Measurements from ENCODE around the gene NRG3.

NRG3 gene

DNA sequence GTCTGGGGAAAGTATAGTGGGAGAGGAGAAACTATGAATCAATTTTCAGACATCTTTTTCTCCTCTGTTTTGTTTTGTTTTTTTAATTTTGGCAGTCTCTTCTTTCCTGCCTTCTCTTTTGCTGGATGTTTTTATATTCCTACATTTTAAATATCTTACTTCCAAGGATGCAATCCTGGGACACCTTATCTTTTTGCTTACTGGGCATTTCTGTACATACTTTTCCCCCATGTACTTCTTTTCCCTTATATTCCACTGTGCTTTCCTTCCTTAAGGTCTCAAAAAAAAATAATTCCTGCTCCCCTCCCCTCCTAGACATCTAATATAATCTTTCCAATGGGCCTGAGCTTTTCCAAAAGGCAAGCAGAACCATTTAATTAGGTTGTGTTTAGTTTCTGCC, 701.1 kb downstream of the NRG3 start:
- H3K27ac ChIP-seq (ENCODE audit: low read depth, low read length) = no peak overlapping the region
- H3K9me3 ChIP-seq (ENCODE audit: control insufficient read depth in 1 of 2, low read length in 2 of 2) = peaks cover 0 to 4% of the 10 kb centered on the region in 2 donors
- H3K36me3 ChIP-seq (ENCODE audit: control insufficient read depth in 1 of 2, insufficient read depth in 2 of 2, low read length in 2 of 2) = no peaks in the 10 kb centered on the region
- no peaks in the 10 kb centered on the region for H3K4me1 ChIP-seq (ENCODE audit: control insufficient read depth in 1 of 2, insufficient read depth in 2 of 2, low read length in 2 of 2)
- H3K9ac ChIP-seq (ENCODE audit: low read depth in 1 of 2, low read length in 2 of 2) = no peak overlapping the region
- no peak overlapping the region for H3K4me3 ChIP-seq (ENCODE audit: low read depth in 1 of 2, low read length in 2 of 2)
- no peaks in the 10 kb centered on the region for H3K27me3 ChIP-seq (ENCODE audit: control insufficient read depth in 1 of 2, insufficient read depth in 2 of 2, low read length in 2 of 2)

DNA sequence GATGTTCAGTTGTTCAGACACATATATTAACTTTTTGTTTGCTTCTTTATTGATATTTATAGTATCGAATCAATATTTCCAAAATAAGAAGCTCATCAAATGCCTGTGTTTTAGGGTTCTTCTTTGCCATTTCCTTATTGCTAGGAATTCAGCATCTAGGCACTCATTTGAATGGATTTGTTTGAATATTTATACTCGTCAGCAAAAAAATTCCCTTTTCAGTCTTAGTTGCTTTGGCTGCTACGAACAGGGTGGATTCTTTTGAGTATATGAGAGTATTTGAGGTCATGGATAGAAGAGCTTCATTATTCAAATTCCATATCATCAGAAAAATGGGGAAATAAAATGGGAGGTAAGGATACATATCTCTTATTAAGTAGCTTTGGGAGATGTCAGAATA, 706.9 kb downstream of the NRG3 start:
- Histone ChIP-seq H3K36me3 (ENCODE audit: control insufficient read depth in 1 of 2, insufficient read depth in 2 of 2, low read length in 2 of 2) (no peaks in the 10 kb centered on the region), H3K27me3 (ENCODE audit: control insufficient read depth in 1 of 2, insufficient read depth in 2 of 2, low read length in 2 of 2) (no peaks in the 10 kb centered on the region), H3K9ac (ENCODE audit: low read depth in 1 of 2, low read length in 2 of 2) (no peak overlapping the region), H3K27ac (ENCODE audit: low read depth, low read length) (no peak overlapping the region), H3K4me1 (ENCODE audit: control insufficient read depth in 1 of 2, insufficient read depth in 2 of 2, low read length in 2 of 2) (no peaks in the 10 kb centered on the region), H3K4me3 (ENCODE audit: low read depth in 1 of 2, low read length in 2 of 2) (no peak overlapping the region), H3K9me3 (ENCODE audit: control insufficient read depth in 1 of 2, low read length in 2 of 2) (peaks cover 0 to 3% of the 10 kb centered on the region in 2 donors)

- no peaks in the 10 kb centered on the region for H3K36me3 ChIP-seq (ENCODE audit: control insufficient read depth in 1 of 2, insufficient read depth in 2 of 2, low read length in 2 of 2)
- no peaks in the 10 kb centered on the region for H3K4me1 ChIP-seq (ENCODE audit: control insufficient read depth in 1 of 2, insufficient read depth in 2 of 2, low read length in 2 of 2)
- no peak overlapping the region for H3K4me3 ChIP-seq (ENCODE audit: low read depth in 1 of 2, low read length in 2 of 2)
- no peak overlapping the region for H3K27ac ChIP-seq (ENCODE audit: low read depth, low read length)
- H3K27me3 ChIP-seq (ENCODE audit: control insufficient read depth in 1 of 2, insufficient read depth in 2 of 2, low read length in 2 of 2) = no peaks in the 10 kb centered on the region
- no peak overlapping the region for H3K9ac ChIP-seq (ENCODE audit: low read depth in 1 of 2, low read length in 2 of 2)
- H3K9me3 ChIP-seq (ENCODE audit: control insufficient read depth in 1 of 2, low read length in 2 of 2) = no peaks in the 10 kb centered on the region
Observed at GRCh38 chr10:82591421-82591820, 716.4 kb downstream of the NRG3 start.

DNA sequence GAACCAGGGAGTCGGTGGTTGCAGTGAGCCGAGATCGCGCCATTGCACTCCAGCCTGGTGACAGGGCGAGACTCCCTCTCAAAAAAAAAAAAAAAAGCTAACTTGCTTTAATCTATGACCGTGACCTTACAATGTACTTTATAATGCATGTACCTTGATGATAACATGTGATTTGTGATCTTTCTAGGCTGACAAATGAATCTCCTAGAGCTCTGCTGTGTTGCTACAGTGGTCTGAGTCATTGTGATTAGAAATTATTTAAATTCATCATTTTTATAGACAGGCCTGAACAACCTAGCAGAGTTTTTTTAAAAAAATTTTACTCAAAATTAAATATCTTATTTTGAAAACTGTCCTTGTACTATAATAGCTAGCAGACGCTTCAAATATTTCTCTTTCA, 722.8 kb downstream of the NRG3 start:
- Histone ChIP-seq H3K27me3 (ENCODE audit: control insufficient read depth in 1 of 2, insufficient read depth in 2 of 2, low read length in 2 of 2) (no peaks in the 10 kb centered on the region), H3K36me3 (ENCODE audit: control insufficient read depth in 1 of 2, insufficient read depth in 2 of 2, low read length in 2 of 2) (no peaks in the 10 kb centered on the region), H3K4me3 (ENCODE audit: low read depth in 1 of 2, low read length in 2 of 2) (no peak overlapping the region), H3K27ac (ENCODE audit: low read depth, low read length) (no peak overlapping the region), H3K9ac (ENCODE audit: low read depth in 1 of 2, low read length in 2 of 2) (no peak overlapping the region), H3K9me3 (ENCODE audit: control insufficient read depth in 1 of 2, low read length in 2 of 2) (no peaks in the 10 kb centered on the region), H3K4me1 (ENCODE audit: control insufficient read depth in 1 of 2, insufficient read depth in 2 of 2, low read length in 2 of 2) (no peaks in the 10 kb centered on the region)

- no peaks in the 10 kb centered on the region for H3K4me1 ChIP-seq (ENCODE audit: control insufficient read depth in 1 of 2, insufficient read depth in 2 of 2, low read length in 2 of 2)
- no peaks in the 10 kb centered on the region for H3K27me3 ChIP-seq (ENCODE audit: control insufficient read depth in 1 of 2, insufficient read depth in 2 of 2, low read length in 2 of 2)
- H3K27ac ChIP-seq (ENCODE audit: low read depth, low read length) = no peak overlapping the region
- no peak overlapping the region for H3K9ac ChIP-seq (ENCODE audit: low read depth in 1 of 2, low read length in 2 of 2)
- H3K9me3 ChIP-seq (ENCODE audit: control insufficient read depth in 1 of 2, low read length in 2 of 2) = peaks cover 0 to 6% of the 10 kb centered on the region in 2 donors
- H3K4me3 ChIP-seq (ENCODE audit: low read depth in 1 of 2, low read length in 2 of 2) = no peak overlapping the region
- no peaks in the 10 kb centered on the region for H3K36me3 ChIP-seq (ENCODE audit: control insufficient read depth in 1 of 2, insufficient read depth in 2 of 2, low read length in 2 of 2)
Observed at GRCh38 chr10:82609845-82610244, 734.9 kb downstream of the NRG3 start.

GRCh38 chr10:82618007-82618406, 743.0 kb downstream of the NRG3 start:
- H3K36me3 ChIP-seq (ENCODE audit: control insufficient read depth in 1 of 2, insufficient read depth in 2 of 2, low read length in 2 of 2) = no peaks in the 10 kb centered on the region
- H3K4me1 ChIP-seq (ENCODE audit: control insufficient read depth in 1 of 2, insufficient read depth in 2 of 2, low read length in 2 of 2) = no peaks in the 10 kb centered on the region
- H3K27me3 ChIP-seq (ENCODE audit: control insufficient read depth in 1 of 2, insufficient read depth in 2 of 2, low read length in 2 of 2) = no peaks in the 10 kb centered on the region

GRCh38 chr10:82621680-82622079, 746.7 kb downstream of the NRG3 start:
- peaks cover 0 to 9% of the 10 kb centered on the region in 2 donors for H3K9me3 ChIP-seq (ENCODE audit: control insufficient read depth in 1 of 2, low read length in 2 of 2)
- no peak overlapping the region for H3K4me3 ChIP-seq (ENCODE audit: low read depth in 1 of 2, low read length in 2 of 2)
- H3K27me3 ChIP-seq (ENCODE audit: control insufficient read depth in 1 of 2, insufficient read depth in 2 of 2, low read length in 2 of 2) = no peaks in the 10 kb centered on the region
- no peaks in the 10 kb centered on the region for H3K4me1 ChIP-seq (ENCODE audit: control insufficient read depth in 1 of 2, insufficient read depth in 2 of 2, low read length in 2 of 2)
- no peak overlapping the region for H3K27ac ChIP-seq (ENCODE audit: low read depth, low read length)
- no peaks in the 10 kb centered on the region for H3K36me3 ChIP-seq (ENCODE audit: control insufficient read depth in 1 of 2, insufficient read depth in 2 of 2, low read length in 2 of 2)
- no peak overlapping the region for H3K9ac ChIP-seq (ENCODE audit: low read depth in 1 of 2, low read length in 2 of 2)

More at GRCh38 chr10:82618007-82618406, 743.0 kb downstream of the NRG3 start:
- Histone ChIP-seq H3K4me3 (ENCODE audit: low read depth in 1 of 2, low read length in 2 of 2) (no peak overlapping the region), H3K9me3 (ENCODE audit: control insufficient read depth in 1 of 2, low read length in 2 of 2) (peaks cover 0 to 9% of the 10 kb centered on the region in 2 donors), H3K27ac (ENCODE audit: low read depth, low read length) (no peak overlapping the region), H3K9ac (ENCODE audit: low read depth in 1 of 2, low read length in 2 of 2) (no peak overlapping the region)

DNA sequence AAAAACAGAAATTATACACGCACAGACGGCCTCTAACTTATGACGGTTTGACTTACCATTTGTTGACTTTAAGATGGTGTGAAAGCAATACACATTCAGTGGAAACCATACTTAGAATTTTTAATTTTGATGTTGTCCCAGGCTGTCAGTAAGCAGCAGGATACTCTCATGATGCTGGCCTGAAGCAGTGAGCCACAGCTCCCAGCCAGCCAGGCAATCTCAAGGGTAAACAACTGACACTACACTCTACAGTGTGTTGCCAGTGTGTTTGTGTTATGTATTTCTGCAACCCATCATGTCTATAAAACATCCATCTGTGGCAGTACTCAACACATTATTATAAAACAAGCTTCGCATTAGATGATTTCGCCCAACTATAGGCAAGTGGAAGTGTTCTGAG, 747.5 kb downstream of the NRG3 start:
- no peaks in the 10 kb centered on the region for H3K36me3 ChIP-seq (ENCODE audit: control insufficient read depth in 1 of 2, insufficient read depth in 2 of 2, low read length in 2 of 2)

DNA sequence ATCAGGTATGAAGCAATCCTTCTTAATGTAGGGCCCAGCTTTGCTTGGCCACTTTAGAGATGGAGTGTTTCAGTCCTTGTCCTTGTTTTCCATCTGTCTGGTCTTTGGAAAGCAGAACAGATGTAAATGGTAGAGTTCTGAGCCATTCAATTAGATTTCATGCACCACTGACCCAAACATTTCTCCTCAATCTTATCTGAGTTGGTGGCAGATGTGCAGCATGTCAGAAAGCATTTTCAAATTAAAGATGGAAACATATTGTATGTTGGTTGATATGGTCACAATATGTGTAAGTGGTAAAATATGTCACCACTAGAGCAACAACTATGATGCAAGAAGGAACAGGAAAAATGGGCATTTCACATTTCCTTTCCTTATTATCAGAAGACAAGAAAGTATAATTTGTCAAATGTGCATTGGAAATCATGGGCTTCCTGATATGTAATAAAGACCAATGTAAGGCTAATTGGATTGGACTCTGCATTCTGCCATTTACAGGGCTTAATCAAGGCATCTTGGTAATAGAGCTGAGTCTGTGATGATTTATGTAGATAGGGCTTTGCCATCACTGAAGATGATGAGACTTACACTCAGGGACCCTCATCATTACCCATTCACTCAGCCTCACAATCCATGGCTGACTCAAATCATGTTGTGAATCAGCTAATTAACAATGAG, 750.7 kb downstream of the NRG3 start:
- Histone ChIP-seq H3K27ac (ENCODE audit: low read depth, low read length) (no peak overlapping the region), H3K4me3 (ENCODE audit: low read depth in 1 of 2, low read length in 2 of 2) (no peak overlapping the region), H3K36me3 (ENCODE audit: control insufficient read depth in 1 of 2, insufficient read depth in 2 of 2, low read length in 2 of 2) (no peaks in the 10 kb centered on the region), H3K4me1 (ENCODE audit: control insufficient read depth in 1 of 2, insufficient read depth in 2 of 2, low read length in 2 of 2) (no peaks in the 10 kb centered on the region), H3K27me3 (ENCODE audit: control insufficient read depth in 1 of 2, insufficient read depth in 2 of 2, low read length in 2 of 2) (no peaks in the 10 kb centered on the region), H3K9ac (ENCODE audit: low read depth in 1 of 2, low read length in 2 of 2) (no peak overlapping the region), H3K9me3 (ENCODE audit: control insufficient read depth in 1 of 2, low read length in 2 of 2) (peaks cover 0 to 5% of the 10 kb centered on the region in 2 donors)

More for the DNA sequence above, 747.5 kb downstream of the NRG3 start:
- Histone ChIP-seq H3K9me3 (ENCODE audit: control insufficient read depth in 1 of 2, low read length in 2 of 2) (peaks cover 0 to 9% of the 10 kb centered on the region in 2 donors), H3K27me3 (ENCODE audit: control insufficient read depth in 1 of 2, insufficient read depth in 2 of 2, low read length in 2 of 2) (no peaks in the 10 kb centered on the region), H3K4me1 (ENCODE audit: control insufficient read depth in 1 of 2, insufficient read depth in 2 of 2, low read length in 2 of 2) (no peaks in the 10 kb centered on the region), H3K4me3 (ENCODE audit: low read depth in 1 of 2, low read length in 2 of 2) (no peak overlapping the region), H3K27ac (ENCODE audit: low read depth, low read length) (no peak overlapping the region), H3K9ac (ENCODE audit: low read depth in 1 of 2, low read length in 2 of 2) (no peak overlapping the region)

DNA sequence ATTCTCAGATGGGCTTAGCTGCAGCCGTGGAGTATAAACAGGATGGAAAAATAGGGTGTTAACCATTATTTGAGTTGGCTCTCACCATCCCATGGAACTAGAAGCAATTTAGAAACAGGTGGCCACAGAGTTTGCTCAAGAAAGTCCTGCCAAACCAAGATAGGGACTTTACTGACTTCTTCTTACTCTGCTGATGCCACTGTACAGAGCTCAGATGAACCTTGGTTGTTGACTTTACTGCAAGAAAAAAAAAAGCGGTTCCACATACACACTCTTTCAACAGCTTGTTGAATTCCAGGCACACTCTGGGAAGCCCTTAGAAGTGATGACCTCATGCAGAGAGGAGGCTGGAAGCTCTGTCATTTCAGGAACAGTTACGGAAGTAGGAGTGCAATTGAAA, 753.4 kb downstream of the NRG3 start:
- Histone ChIP-seq H3K27ac (ENCODE audit: low read depth, low read length) (no peak overlapping the region), H3K27me3 (ENCODE audit: control insufficient read depth in 1 of 2, insufficient read depth in 2 of 2, low read length in 2 of 2) (no peaks in the 10 kb centered on the region), H3K4me3 (ENCODE audit: low read depth in 1 of 2, low read length in 2 of 2) (no peak overlapping the region)

More for the DNA sequence above, 753.4 kb downstream of the NRG3 start:
- Histone ChIP-seq H3K36me3 (ENCODE audit: control insufficient read depth in 1 of 2, insufficient read depth in 2 of 2, low read length in 2 of 2) (no peaks in the 10 kb centered on the region), H3K9ac (ENCODE audit: low read depth in 1 of 2, low read length in 2 of 2) (no peak overlapping the region), H3K4me1 (ENCODE audit: control insufficient read depth in 1 of 2, insufficient read depth in 2 of 2, low read length in 2 of 2) (no peaks in the 10 kb centered on the region), H3K9me3 (ENCODE audit: control insufficient read depth in 1 of 2, low read length in 2 of 2) (peaks cover 0 to 4% of the 10 kb centered on the region in 2 donors)

Measured in duodenal mucosa (tissue), 2 donors.